Posterior vena cava (tissue), 2 donors: ENCODE data around the gene STOM. TPM values are rescaled to one million over a fixed set of nuclear protein-coding genes. Genes with fewer than 3 reads are reported as not detected.

Experiments used
- DNase-seq: peaks from one replicate; pipeline ENCODE4 v3.0.0-alpha.2; 2020; ENCODE audit warnings: low spot score
- intact Hi-C, 2 donors: fragments of 100-400 bp; cut with DNase I; formaldehyde crosslinking; loops; one replicate each; pipeline versions ENCODE4 v1.14.1 to v1.14.2; 2022 to 2023
- total RNA-seq, 2 donors: library from RNA; stranded (reverse); fragmentation: NEBNext Ultra II Directional; extraction: Animal tissue kit (Norgen Biotek cat#: 25700); gene quantifications; one replicate each; pipeline ENCODE4 v1.2.1, GENCODE V29; 2021
- donor health status: DM: yes; HTN: yes; CAD: no.
- donor health status: DM: yes; HTN: yes; CAD: no.

The STOM gene
- total RNA-seq, 2 donors from 2014 or later = 352 to 371 TPM

- DNase-seq = no peak
- intact Hi-C loops = no loop called here
These were observed 11.3 kb downstream of the STOM start for GRCh38 chr9:121358751-121359150.

- intact Hi-C loops = no loop called here
- DNase-seq = no peak
These were observed 13.0 kb downstream of the STOM start for GRCh38 chr9:121357011-121357410.

- intact Hi-C loops = no loop called here
- no peak for DNase-seq
These were observed 15.3 kb downstream of the STOM start for GRCh38 chr9:121354762-121355161.

- intact Hi-C loops = no loop called here
These were observed 15.9 kb downstream of the STOM start for GRCh38 chr9:121354141-121354540.

GRCh38 chr9:121353241-121354061 lies 16.6 kb downstream of the STOM start:
- intact Hi-C loops = no loop called here

More at GRCh38 chr9:121354141-121354540, 15.9 kb downstream of the STOM start:
- no peak for DNase-seq

GRCh38 chr9:121350993-121351561 lies 19.0 kb downstream of the STOM start:
- intact Hi-C loops = loop anchor here in 1 of 2 donors (2.0 kb wide), 1 partner anchor 14 kb away; no protein-coding TSS in a partner anchor
- peak; percentile 90 for DNase-seq

More at GRCh38 chr9:121353241-121354061, 16.6 kb downstream of the STOM start:
- DNase-seq = no peak

GRCh38 chr9:121350036-121350435 lies 20.0 kb downstream of the STOM start:
- DNase-seq = no peak
- intact Hi-C loops = loop anchor here in 1 of 2 donors (2.0 kb wide), 1 partner anchor 13 kb away; no protein-coding TSS in a partner anchor

- DNase-seq = no peak
- intact Hi-C loops = no loop called here
These were observed 21.0 kb downstream of the STOM start for GRCh38 chr9:121349009-121349408.

GRCh38 chr9:121348221-121348620 lies 21.8 kb downstream of the STOM start:
- no peak for DNase-seq
- intact Hi-C loops = no loop called here

- DNase-seq = no peak
- intact Hi-C loops = no loop called here
These were observed 25.0 kb downstream of the STOM start for GRCh38 chr9:121345070-121345469.

- intact Hi-C loops = no loop called here
- no peak for DNase-seq
These were observed 25.9 kb downstream of the STOM start for GRCh38 chr9:121344184-121344583.

GRCh38 chr9:121340676-121341392 lies 29.2 kb downstream of the STOM start:
- intact Hi-C loops = no loop called here
- DNase-seq = no peak

- DNase-seq = no peak
- intact Hi-C loops = no loop called here
These were observed 30.6 kb downstream of the STOM start for GRCh38 chr9:121339437-121339836.

GRCh38 chr9:121336665-121337064 lies 33.4 kb downstream of the STOM start:
- intact Hi-C loops = loop anchor here in 1 of 2 donors (2.0 kb wide), 1 partner anchor 14 kb away; no protein-coding TSS in a partner anchor
- DNase-seq = no peak

GRCh38 chr9:121333950-121334773 lies 35.9 kb downstream of the STOM start:
- intact Hi-C loops = no loop called here
- no peak for DNase-seq

- DNase-seq = no peak
- intact Hi-C loops = no loop called here
These were observed 37.9 kb downstream of the STOM start for GRCh38 chr9:121331992-121332685.

GRCh38 chr9:121331549-121331948 lies 38.5 kb downstream of the STOM start:
- no peak for DNase-seq
- intact Hi-C loops = no loop called here

GRCh38 chr9:121328876-121329681 lies 41.0 kb downstream of the STOM start:
- intact Hi-C loops = loop anchor here (5.0 kb wide), 2 partner anchors 33 to 38 kb away; no protein-coding TSS in a partner anchor
- DNase-seq = no peak
